HUDEP-2 (cell line): Measurements from ENCODE around the gene SENP6.
"Not testable (repeated sequence)": the region's sequence is repeated elsewhere in the genome, so short reads cannot be mapped to it uniquely, and the experiment has no call there.

ENCODE experiments used
- DNase-seq, 76 experiments: peaks; one replicate each; lab custom pipeline; 2025; ENCODE audit not compliant: unreplicated experiment in 76 of 76; lab: John Stamatoyannopoulos, UW

The SENP6 gene

GRCh38 chr6:75656479-75656878, 54.8 kb downstream of the SENP6 start:
- no peak for DNase-seq

GRCh38 chr6:75657327-75657726, 55.6 kb downstream of the SENP6 start:
- DNase-seq: no peak

DNA sequence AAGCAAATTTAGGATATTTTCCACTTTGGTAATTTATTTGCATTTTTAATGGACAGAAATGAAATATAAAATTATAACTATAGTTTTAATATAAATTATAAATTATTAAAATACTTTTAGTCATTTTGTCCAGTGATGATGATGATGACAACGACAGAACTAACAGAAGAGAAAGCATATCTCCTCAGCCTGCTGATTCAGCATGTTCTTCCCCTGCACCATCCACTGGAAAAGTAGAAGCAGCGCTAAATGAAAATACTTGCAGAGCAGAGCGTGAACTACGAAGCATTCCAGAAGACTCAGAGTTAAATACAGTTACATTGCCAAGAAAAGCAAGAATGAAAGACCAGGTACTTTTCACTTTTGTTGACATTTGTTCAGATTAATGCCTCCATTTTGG, 64.9 kb downstream of the SENP6 start:
- DNase-seq: no peak

- DNase-seq: no peak
Observed at GRCh38 chr6:75673884-75674283, 72.2 kb downstream of the SENP6 start.

DNA sequence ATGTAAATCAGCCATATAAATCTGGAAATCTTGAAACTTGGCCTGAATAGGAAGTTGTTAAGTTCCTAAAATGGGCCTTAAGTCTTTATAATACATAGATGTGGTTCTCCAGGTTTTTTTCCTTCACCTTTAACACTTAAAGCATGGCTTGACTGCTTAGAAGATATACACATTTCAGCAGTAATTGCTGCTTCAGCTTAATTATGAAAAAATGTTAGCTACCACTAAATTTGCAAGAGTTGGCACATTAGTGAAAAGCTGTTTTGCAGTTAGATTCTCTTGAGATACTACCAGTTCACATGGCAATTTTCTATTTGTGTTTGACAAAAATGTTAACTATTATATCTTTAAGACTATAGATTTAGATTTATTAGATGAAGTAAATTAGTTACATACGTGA, 74.7 kb downstream of the SENP6 start:
- DNase-seq: no peak

- DNase-seq: not testable (repeated sequence)
Observed at GRCh38 chr6:75682548-75682947, 80.9 kb downstream of the SENP6 start.

DNA sequence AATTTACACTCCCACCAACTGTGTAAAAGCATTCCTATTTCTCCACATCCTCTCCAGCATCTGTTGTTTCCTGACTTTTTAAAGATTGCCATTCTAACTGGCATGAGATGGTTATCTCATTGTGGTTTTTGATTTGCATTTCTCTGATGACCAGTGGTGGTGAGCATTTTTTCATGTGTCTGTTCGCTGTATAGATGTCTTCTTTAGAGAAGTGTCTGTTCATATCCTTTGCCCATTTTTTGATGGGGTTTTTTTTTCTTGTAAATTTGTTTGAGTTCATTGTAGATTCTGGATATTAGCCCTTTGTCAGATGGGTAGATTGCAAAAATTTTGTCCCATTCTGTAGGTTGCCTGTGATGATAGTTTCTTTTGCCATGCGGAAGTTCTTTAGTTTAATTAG, 81.3 kb downstream of the SENP6 start:
- not testable (repeated sequence) for DNase-seq

- DNase-seq: not testable (repeated sequence)
Observed at GRCh38 chr6:75687535-75687934, 85.9 kb downstream of the SENP6 start.

- not testable (repeated sequence) for DNase-seq
Observed at GRCh38 chr6:75687937-75688336, 86.3 kb downstream of the SENP6 start.

GRCh38 chr6:75689576-75689975, 87.9 kb downstream of the SENP6 start:
- DNase-seq: no peak

DNA sequence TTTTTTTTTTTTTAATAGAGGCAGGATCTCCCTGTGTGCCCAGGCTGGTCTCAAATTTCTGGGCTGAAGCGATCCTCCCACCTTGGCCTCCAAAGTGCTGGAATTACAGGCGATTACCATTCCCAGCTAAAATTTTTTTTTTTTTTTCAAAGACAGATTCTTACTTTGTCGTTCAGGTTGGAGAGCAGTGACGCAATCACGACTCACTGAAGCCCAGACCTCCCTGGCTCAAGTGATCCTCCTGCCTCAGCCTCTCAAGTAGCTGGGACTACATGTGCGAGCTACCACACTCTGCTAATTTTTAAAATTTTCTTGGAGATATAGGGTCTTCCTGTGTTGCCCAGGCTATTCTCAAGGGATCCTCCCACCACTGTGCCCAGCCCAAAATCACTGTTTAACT, 89.3 kb downstream of the SENP6 start:
- DNase-seq: no peak

GRCh38 chr6:75693534-75693933, 91.9 kb downstream of the SENP6 start:
- no peak for DNase-seq

DNA sequence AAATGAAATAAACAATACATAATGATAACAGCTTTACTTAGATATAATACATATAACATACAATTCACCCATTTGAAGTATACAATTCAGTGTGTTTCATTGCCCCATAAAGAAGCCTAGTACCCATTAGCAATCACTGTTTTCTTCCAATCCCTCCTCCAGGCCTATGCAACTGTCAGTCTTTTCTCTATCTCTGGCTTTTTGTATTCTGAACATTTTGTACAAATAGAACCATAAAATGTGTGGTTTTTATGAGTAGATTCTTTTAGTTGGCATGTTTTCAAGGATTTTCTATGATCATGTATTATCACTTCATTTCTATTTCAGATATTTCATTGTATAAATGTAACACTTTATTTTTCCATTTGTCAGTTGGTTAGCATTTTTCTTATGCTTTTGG, 92.7 kb downstream of the SENP6 start:
- no peak for DNase-seq

DNA sequence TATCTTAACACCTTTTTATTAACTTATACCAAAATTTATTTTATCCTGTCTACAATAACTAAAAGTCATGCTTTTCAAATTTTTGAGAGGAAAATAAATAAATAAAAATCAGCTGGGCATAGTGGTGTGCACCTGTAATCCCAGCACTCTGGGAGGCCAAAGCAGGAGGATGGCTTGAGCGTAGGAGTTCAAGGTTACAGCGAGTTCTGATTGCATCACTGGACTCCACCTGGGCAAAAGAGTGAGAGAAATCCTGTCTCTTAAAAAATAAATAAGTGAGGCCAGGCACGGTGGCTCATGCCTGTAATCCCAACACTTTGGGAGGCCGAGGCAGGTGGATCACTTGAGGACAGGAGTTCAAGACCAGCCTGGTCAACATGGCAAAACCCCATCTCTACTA, 106.7 kb downstream of the SENP6 start:
- DNase-seq: not testable (repeated sequence)

- no peak for DNase-seq
Observed at GRCh38 chr6:75711173-75711572, 109.5 kb downstream of the SENP6 start.

GRCh38 chr6:75719133-75719532, 117.5 kb downstream of the SENP6 start:
- no peak for DNase-seq

DNA sequence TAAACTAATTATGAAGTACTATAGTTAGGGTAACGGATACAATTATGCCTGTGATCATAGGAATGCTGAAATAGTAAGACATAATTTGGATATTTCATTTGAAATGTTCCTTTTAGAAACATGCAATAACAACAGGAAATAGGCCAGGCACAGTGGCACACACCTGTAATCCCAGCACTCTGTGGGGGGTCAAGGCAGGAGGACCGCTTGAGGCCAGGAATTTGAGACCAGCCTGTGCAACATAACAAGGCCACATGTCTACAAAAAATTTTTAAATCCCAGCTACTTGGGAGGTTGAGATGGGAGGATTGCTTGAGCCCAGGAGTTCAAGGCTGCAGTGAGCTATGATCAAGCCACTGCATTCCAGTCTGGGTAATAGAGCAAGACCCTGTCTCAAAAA, 121.7 kb downstream of the SENP6 start:
- no peak for DNase-seq

DNA sequence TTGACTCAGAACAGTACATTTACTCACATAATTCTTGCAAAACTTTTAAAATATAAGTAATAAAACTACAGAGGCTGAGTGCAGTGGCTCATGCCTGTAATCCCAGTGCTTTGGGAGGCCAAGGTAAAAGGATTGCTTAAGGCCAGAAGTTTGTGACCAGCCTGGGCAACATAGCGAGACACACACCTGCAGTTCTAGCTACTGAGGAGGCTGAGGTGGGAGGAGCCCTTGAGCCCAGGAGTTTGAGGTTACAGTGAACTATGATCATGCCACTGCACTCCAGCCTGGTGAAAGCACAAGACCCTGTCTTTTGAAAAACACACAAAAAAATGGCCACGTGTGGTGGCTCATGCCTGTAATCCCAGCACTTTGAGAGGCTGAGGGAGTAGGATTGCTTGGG, 125.5 kb downstream of the SENP6 start:
- no peak for DNase-seq

DNA sequence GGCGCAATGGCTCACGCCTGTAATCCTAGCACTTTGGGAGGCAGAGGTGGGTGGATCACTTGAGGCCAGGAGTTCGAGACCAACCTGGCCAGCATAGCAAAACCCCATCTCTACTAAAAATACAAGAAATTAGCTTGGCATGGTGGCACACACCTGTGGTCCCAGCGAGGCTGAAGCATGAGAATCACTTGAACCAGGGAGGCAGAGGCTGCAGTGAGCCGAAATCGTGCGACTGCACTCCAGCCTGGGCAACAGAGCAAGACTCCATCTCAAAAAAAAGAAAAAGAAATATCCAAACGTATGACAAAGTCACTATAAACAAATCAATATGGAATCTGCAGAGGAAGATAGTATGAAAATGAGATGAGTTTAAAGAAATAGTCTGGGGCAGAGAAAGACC, 129.3 kb downstream of the SENP6 start:
- DNase-seq: not testable (repeated sequence)

- DNase-seq: no peak
Observed at GRCh38 chr6:75735491-75736186, 134.0 kb downstream of the SENP6 start.

- DNase-seq: no peak
Observed at GRCh38 chr6:75743971-75744370, 142.3 kb downstream of the SENP6 start.

- DNase-seq: no peak
Observed at GRCh38 chr6:75745404-75745803, 143.7 kb downstream of the SENP6 start.

- DNase-seq: no peak
Observed at GRCh38 chr6:75746221-75746620, 144.5 kb downstream of the SENP6 start.
